GM12874 (cell line): ENCODE results near the gene NOSIP.

Source experiments
- CTCF ChIP-seq: IDR thresholded peaks from 2 replicates; pipeline ENCODE4 v1.5.1; 2011; ENCODE audit warnings: low read depth, mild to moderate bottlenecking, control low read depth, low read length, moderate library complexity; ENCODE audit not compliant: insufficient read depth

Gene NOSIP, protein sequence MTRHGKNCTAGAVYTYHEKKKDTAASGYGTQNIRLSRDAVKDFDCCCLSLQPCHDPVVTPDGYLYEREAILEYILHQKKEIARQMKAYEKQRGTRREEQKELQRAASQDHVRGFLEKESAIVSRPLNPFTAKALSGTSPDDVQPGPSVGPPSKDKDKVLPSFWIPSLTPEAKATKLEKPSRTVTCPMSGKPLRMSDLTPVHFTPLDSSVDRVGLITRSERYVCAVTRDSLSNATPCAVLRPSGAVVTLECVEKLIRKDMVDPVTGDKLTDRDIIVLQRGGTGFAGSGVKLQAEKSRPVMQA

DNA sequence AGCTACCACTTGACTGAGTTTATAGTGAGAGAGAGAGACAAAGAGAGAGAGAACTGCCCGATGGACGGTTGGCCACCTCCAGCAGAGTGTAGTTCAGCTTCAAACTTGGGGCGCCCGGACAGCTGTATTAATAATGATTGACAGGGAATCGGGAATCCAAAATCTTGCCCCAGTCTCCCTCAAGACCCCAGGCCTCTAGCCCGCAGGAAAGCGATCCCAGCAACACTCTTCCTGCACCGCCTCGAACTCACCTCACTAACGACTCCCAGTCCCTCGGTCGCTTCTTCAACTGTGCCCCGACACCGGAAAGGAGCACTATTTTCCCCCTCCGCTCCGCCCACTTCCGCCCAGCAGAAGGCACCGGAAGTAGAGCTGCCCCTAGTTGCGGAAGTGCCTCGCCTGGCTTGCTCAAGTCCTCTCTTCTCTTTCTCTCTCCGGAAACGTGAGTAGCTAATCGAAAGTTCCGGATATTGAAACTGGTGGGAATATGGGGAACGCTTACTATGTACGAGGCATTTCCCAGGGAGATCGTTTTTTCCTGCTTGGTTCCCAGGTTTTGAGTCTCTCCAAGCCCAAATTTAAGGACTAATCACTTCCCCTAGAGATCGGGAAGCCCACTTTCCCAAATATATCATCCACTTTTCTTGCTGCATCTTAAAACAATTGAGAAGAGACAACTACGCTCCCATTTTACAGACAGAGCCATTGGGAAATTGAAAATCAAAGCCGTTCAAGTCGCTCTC, at the start of gene NOSIP:
TSS of gene NOSIP (minus strand) at position 293 of the 743 bp plus-strand sequence. CDS start 19,865 bp downstream, outside the sequence.
- TF ChIP-seq CTCF, result no peak

- no peak for TF ChIP-seq CTCF
These were observed 49.3 kb upstream of the NOSIP start for GRCh38 chr19:49629659-49630058.

- TF ChIP-seq CTCF, result no peak
These were observed 45.9 kb upstream of the NOSIP start for GRCh38 chr19:49626226-49626625.

- TF ChIP-seq CTCF, result no peak
These were observed 44.9 kb upstream of the NOSIP start for GRCh38 chr19:49624967-49625910.

GRCh38 chr19:49616945-49617344, 36.6 kb upstream of the NOSIP start:
- TF ChIP-seq CTCF, result no peak

GRCh38 chr19:49616532-49616931, 36.2 kb upstream of the NOSIP start:
- no peak for TF ChIP-seq CTCF

- no peak for TF ChIP-seq CTCF
These were observed 35.5 kb upstream of the NOSIP start for GRCh38 chr19:49615861-49616260.
